Smooth muscle cell (in vitro differentiated cells): ENCODE results near the gene DDX27. TPM values are rescaled to one million over a fixed set of nuclear protein-coding genes. Genes with fewer than 3 reads are reported as not detected.

ENCODE experiments used
- DNase-seq: peaks from one replicate; lab custom pipeline; 2025; ENCODE audit not compliant: unreplicated experiment; lab: John Stamatoyannopoulos, UW
- H2AFZ ChIP-seq: fragments of 200-600 bp; sonication (generic); 2 replicates; pipeline ENCODE4 v1.6.0; 2016; ENCODE audit warnings: antibody characterized with exemption, low read depth, mild to moderate bottlenecking
- H3F3A ChIP-seq: fragments of 200-600 bp; sonication (generic); 2 replicates; pipeline ENCODE4 v1.6.0; 2017; ENCODE audit warnings: antibody characterized with exemption, low read depth
- H3K27ac ChIP-seq: fragments of 200-600 bp; sonication (generic); 2 replicates; pipeline ENCODE4 v1.5.1; 2016; ENCODE audit warnings: low read depth, mild to moderate bottlenecking
- H3K27me3 ChIP-seq: fragments of 200-600 bp; sonication (generic); 2 replicates; pipeline ENCODE4 v1.6.1; 2016; ENCODE audit warnings: low read depth, mild to moderate bottlenecking
- H3K36me3 ChIP-seq: fragments of 200-600 bp; sonication (generic); 2 replicates; pipeline ENCODE4 v1.5.1; 2016; ENCODE audit warnings: low read depth
- H3K4me1 ChIP-seq: fragments of 200-600 bp; sonication (generic); 2 replicates; pipeline ENCODE4 v1.5.1; 2016; ENCODE audit warnings: low read depth
- H3K4me2 ChIP-seq: fragments of 200-600 bp; sonication (generic); 2 replicates; pipeline ENCODE4 v1.6.0; 2016; ENCODE audit warnings: mild to moderate bottlenecking
- H3K4me3 ChIP-seq: fragments of 200-600 bp; sonication (generic); 2 replicates; pipeline ENCODE4 v1.5.1; 2016; ENCODE audit warnings: mild to moderate bottlenecking
- H3K79me2 ChIP-seq: fragments of 200-600 bp; sonication (generic); 2 replicates; pipeline ENCODE4 v1.6.0; 2016; ENCODE audit warnings: low read depth, mild to moderate bottlenecking
- H3K9ac ChIP-seq: fragments of 200-600 bp; sonication (generic); 2 replicates; pipeline ENCODE4 v1.6.0; 2016; ENCODE audit warnings: low read depth
- H3K9me3 ChIP-seq: fragments of 200-600 bp; sonication (generic); replicated peaks from 2 replicates; pipeline ENCODE4 v1.5.1; 2016; ENCODE audit warnings: low read depth
- H4K20me1 ChIP-seq: fragments of 200-600 bp; sonication (generic); 2 replicates; pipeline ENCODE4 v1.6.0; 2016; ENCODE audit warnings: low read depth
- CTCF ChIP-seq: fragments of 200-600 bp; sonication (generic); IDR thresholded peaks from 2 replicates; pipeline ENCODE4 v1.5.1; 2017; ENCODE audit warnings: borderline replicate concordance, mild to moderate bottlenecking, antibody characterized with exemption; ENCODE audit not compliant: insufficient read depth, poor library complexity, severe bottlenecking
- WGBS: methylation state at CpG from one replicate; pipeline ENCODE4 v1.1.7; 2016; ENCODE audit warnings: low lambda C conversion rate; 5-methylcytosine and 5-hydroxymethylcytosine counted together
- polyA plus RNA-seq: library from polyadenylated mRNA; unstranded; fragments of >200 nt; fragmentation: Nextera tagmentation; extraction: Ambion mirVana; gene quantifications from 2 replicates; pipeline ENCODE4 v1.2.1, GENCODE V29; 2016
- total RNA-seq: library from RNA; depleted of rRNA; stranded (reverse); fragments of >200 nt; gene quantifications from 2 replicates; pipeline ENCODE4 v1.2.3, GENCODE V29; 2014

DDX27 gene
- total and polyA plus RNA-seq, 2 experiments from 2014 or later, result 19.6 to 28.3 TPM

GRCh38 chr20:49285233-49285668, 66.0 kb downstream of the DDX27 start:
- peak overlapping the region; percentile 12 for H3K4me3 ChIP-seq

DNA sequence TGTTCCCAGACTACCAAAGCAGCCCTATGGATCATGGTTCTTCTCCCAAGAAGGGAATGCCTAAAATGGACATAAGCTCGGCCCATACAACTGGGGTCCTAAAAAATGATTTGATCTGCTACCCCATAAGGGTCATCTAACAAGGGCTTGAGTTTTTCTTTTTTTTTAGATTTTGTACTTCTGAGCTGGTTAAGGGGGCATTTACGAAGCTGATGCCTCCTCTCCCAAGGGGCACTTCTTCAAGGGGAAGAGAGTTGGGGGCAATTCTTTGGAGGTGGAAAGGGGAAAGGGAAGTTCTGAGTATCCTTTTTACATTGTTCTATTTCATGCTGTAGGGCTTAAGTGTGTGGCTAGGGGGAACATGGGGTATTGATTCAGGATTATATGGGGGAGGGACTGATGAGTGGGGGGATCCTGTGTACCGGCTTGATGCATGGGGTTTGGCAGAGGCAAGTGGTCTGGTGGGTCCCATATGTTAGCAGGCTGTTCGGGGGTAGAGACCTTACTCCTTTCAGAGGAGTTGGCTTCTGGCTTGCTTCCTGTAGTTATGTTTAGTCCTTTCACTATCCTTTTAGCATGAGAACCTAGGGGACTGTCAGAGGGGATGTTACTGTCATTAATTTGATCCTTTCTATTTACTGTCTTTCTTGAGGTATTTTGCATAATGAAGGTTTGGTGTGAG, 66.7 kb downstream of the DDX27 start:
- Histone ChIP-seq H3K27me3 (no peaks in the 10 kb centered on the region), H3K9ac (no peak overlapping the region), H3F3A (peaks cover 65% of the 10 kb centered on the region), H3K79me2 (peaks cover 66% of the 10 kb centered on the region), H2AFZ (no peak overlapping the region), H3K27ac (peak overlapping the region; percentile 97), H4K20me1 (peaks cover 100% of the 10 kb centered on the region), H3K36me3 (peaks cover 6% of the 10 kb centered on the region), H3K4me3 (no peak overlapping the region), H3K4me1 (peaks cover 63% of the 10 kb centered on the region), H3K9me3 (no peaks in the 10 kb centered on the region), H3K4me2 (peak overlapping the region; percentile 43)
- no peak for TF ChIP-seq CTCF
- 82% methylated on average over 4 of the region's 4 CpGs for WGBS
- DNase-seq, result no peak

More at GRCh38 chr20:49285233-49285668, 66.0 kb downstream of the DDX27 start:
- DNase-seq, result no peak
- Histone ChIP-seq H3K27ac (peak overlapping the region; percentile 97), H3K4me1 (peaks cover 69% of the 10 kb centered on the region), H3K79me2 (peaks cover 73% of the 10 kb centered on the region), H3K9ac (peak overlapping the region; percentile 29), H3K9me3 (no peaks in the 10 kb centered on the region), H3K27me3 (no peaks in the 10 kb centered on the region), H3K36me3 (no peaks in the 10 kb centered on the region), H3F3A (peaks cover 65% of the 10 kb centered on the region), H4K20me1 (peaks cover 100% of the 10 kb centered on the region), H3K4me2 (peak overlapping the region; percentile 43), H2AFZ (no peak overlapping the region)
- TF ChIP-seq CTCF, result no peak
- WGBS, result 65% methylated on average over 1 of the region's 1 CpG

GRCh38 chr20:49286689-49287551, 67.7 kb downstream of the DDX27 start:
- Histone ChIP-seq H3K79me2 (peaks cover 57% of the 10 kb centered on the region), H3K4me1 (peaks cover 55% of the 10 kb centered on the region), H3K9ac (no peak overlapping the region), H3K9me3 (no peaks in the 10 kb centered on the region), H3K4me3 (no peak overlapping the region), H3K27me3 (no peaks in the 10 kb centered on the region), H4K20me1 (peaks cover 97% of the 10 kb centered on the region), H3F3A (peaks cover 75% of the 10 kb centered on the region), H3K4me2 (peak overlapping the region; percentile 43), H3K27ac (peak overlapping the region; percentile 97), H2AFZ (no peak overlapping the region), H3K36me3 (peaks cover 6% of the 10 kb centered on the region)
- TF ChIP-seq CTCF, result no peak
- WGBS, result 81% methylated on average over 16 of the region's 16 CpGs
- DNase-seq, result no peak
